DMS114 treated with DMSO at 0.1 percent for 48 hours (cell line): ENCODE measurements around the gene EVX2.

ENCODE experiments used
- DNase-seq: peaks from one replicate; lab custom pipeline; 2025; ENCODE audit not compliant: unreplicated experiment; lab: John Stamatoyannopoulos, UW

The EVX2 gene

GRCh38 chr2:176067589-176068418 is 16.0 kb downstream of the EVX2 start:
- no peak for DNase-seq

- DNase-seq: no peak
Measured at GRCh38 chr2:176066645-176067588, 16.8 kb downstream of the EVX2 start.

GRCh38 chr2:176063958-176064357 is 19.8 kb downstream of the EVX2 start:
- no peak for DNase-seq

GRCh38 chr2:176056406-176056805 is 27.4 kb downstream of the EVX2 start:
- DNase-seq: no peak

GRCh38 chr2:176039375-176039774 is 44.4 kb downstream of the EVX2 start:
- DNase-seq: no peak

GRCh38 chr2:176038694-176039093 is 45.1 kb downstream of the EVX2 start:
- DNase-seq: no peak

GRCh38 chr2:176035013-176035691 is 48.6 kb downstream of the EVX2 start:
- no peak for DNase-seq

GRCh38 chr2:176027806-176028205 is 56.0 kb downstream of the EVX2 start:
- no peak for DNase-seq
